K562 (cell line): Measurements from ENCODE around the gene HSD17B10. TPM values are rescaled to one million over a fixed set of nuclear protein-coding genes. Genes with fewer than 3 reads are reported as not detected.

Source experiments
- AFF1 ChIP-seq, 2 experiments: fragments of 450-650 bp; IDR thresholded peaks; 2 replicates each; pipeline ENCODE4 v1.6.1; 2018; ENCODE audit warnings: mild to moderate bottlenecking in 2 of 2, low read depth in 1 of 2; ENCODE audit not compliant: partially characterized antibody in 2 of 2
- ARHGAP35 ChIP-seq: fragments of 450-650 bp; IDR thresholded peaks from 2 replicates; pipeline ENCODE4 v1.6.1; 2018; ENCODE audit not compliant: partially characterized antibody
- HES1 ChIP-seq: fragments of 450-650 bp; IDR thresholded peaks from 2 replicates; pipeline ENCODE4 v1.6.1; 2016; ENCODE audit warnings: low read depth, mild to moderate bottlenecking, moderate library complexity
- HSF4 ChIP-seq: fragments of 250-450 bp; sonication (Bioruptor Pico); IDR thresholded peaks from 2 replicates; pipeline ENCODE4 v2.1.2; 2022; ENCODE audit warnings: mild to moderate bottlenecking, moderate library complexity, borderline replicate concordance
- KHSRP ChIP-seq: fragments of 450-650 bp; IDR thresholded peaks from 2 replicates; pipeline ENCODE4 v1.6.1; 2017
- MLLT1 ChIP-seq, 2 experiments: fragments of 450-650 bp; IDR thresholded peaks; 2 replicates each; pipeline ENCODE4 v1.6.1; 2016
- MTA2 ChIP-seq: fragments of 450-650 bp; IDR thresholded peaks from 2 replicates; pipeline ENCODE4 v1.6.1; 2016; ENCODE audit warnings: low read depth
- NCOR1 ChIP-seq: fragments of 450-650 bp; IDR thresholded peaks from 2 replicates; pipeline ENCODE4 v1.6.1; 2016; ENCODE audit warnings: mild to moderate bottlenecking, moderate library complexity
- PHF8 ChIP-seq: fragments of 200-600 bp; sonication (generic); IDR thresholded peaks from 2 replicates; pipeline ENCODE4 v1.6.1; 2012; ENCODE audit warnings: mixed run types, mild to moderate bottlenecking, inconsistent platforms, low read length, moderate library complexity, borderline replicate concordance
- PTRF ChIP-seq: fragments of 450-650 bp; IDR thresholded peaks from 2 replicates; pipeline ENCODE4 v1.6.1; 2016; ENCODE audit warnings: mild to moderate bottlenecking, missing genetic modification characterization, missing compliant biosample characterization
- SPI1 ChIP-seq: IDR thresholded peaks from 2 replicates; pipeline ENCODE4 v1.6.1; 2011; ENCODE audit warnings: low read depth, low read length, control low read depth, borderline replicate concordance
- TCFL5 ChIP-seq: fragments of 250-450 bp; sonication (Bioruptor Pico); conservative IDR thresholded peaks from 2 replicates; pipeline ENCODE4 v1.6.1; 2021; ENCODE audit warnings: mild to moderate bottlenecking, moderate library complexity, matching md5 sums
- TSC22D4 ChIP-seq: fragments of 450-650 bp; IDR thresholded peaks from 2 replicates; pipeline ENCODE4 v1.6.1; 2016; ENCODE audit warnings: missing genetic modification characterization, missing biosample characterization, control low read depth
- ZKSCAN3 ChIP-seq: fragments of 250-450 bp; sonication (Bioruptor Pico); IDR thresholded peaks from 2 replicates; pipeline ENCODE4 v1.4.0; 2020
- ZNF280B ChIP-seq: fragments of 250-450 bp; sonication (Bioruptor Pico); IDR thresholded peaks from 2 replicates; pipeline ENCODE4 v1.5.1; 2021; ENCODE audit warnings: mild to moderate bottlenecking
- ZNF644 ChIP-seq: fragments of 200-800 bp; sonication (Bioruptor generic); IDR thresholded peaks from 2 replicates; pipeline ENCODE4 v1.6.1; 2016; ENCODE audit warnings: low read depth, missing genetic modification characterization, missing compliant biosample characterization
- polyA plus RNA-seq, 8 experiments: library from polyadenylated mRNA; depleted of rRNA in 4 of 8; stranded (reverse) in 5 of 8; unstranded in 3 of 8; fragments of >200 nt; fragmentation: Nextera tagmentation in 2 of 8; fragmentation: Illumina TruSeq in 1 of 8; extraction: Ambion mirVana in 2 of 8; extraction: Trizol in 1 of 8; gene quantifications; 2 replicates each; pipeline versions ENCODE4 v1.2.1 to v1.2.3, GENCODE V29; 2011 to 2014; ENCODE audit warnings: inconsistent platforms in 1 of 8, missing spikeins in 1 of 8
- total RNA-seq, 7 experiments: library from RNA; depleted of rRNA in 6 of 7; stranded (reverse); fragments of >200 nt in 6 of 7; fragmentation: Illumina TruSeq in 2 of 7; extraction: Trizol in 2 of 7; gene quantifications; 2 replicates each; pipeline versions ENCODE4 v1.2.1 to v1.2.3, GENCODE V29; 2011 to 2021; ENCODE audit warnings: low replicate concordance in 1 of 7

The HSD17B10 gene
- total and polyA plus RNA-seq, 9 of the 15 experiments (the other 6 are each of a cell fraction or from before 2014, with no cell fraction given): 45.3 to 221 (median 186) TPM

GRCh38 chrX:53422086-53422860, 11.9 kb downstream of the HSD17B10 start, which contains the start of gene SMC1A (continued):
- no peak for TF ChIP-seq TSC22D4 (tag)
- TF ChIP-seq SPI1: 0 out of 2 replicates have a peak, but pooled peaks have one; percentile 4
- peak; percentile 72 for TF ChIP-seq ARHGAP35
- TF ChIP-seq TCFL5 (CRISPR knock-in tag): no peak
- no peak for TF ChIP-seq HES1
- TF ChIP-seq PHF8: peak; percentile 93
- TF ChIP-seq ZNF280B (CRISPR knock-in tag): no peak
- no peak for TF ChIP-seq ZKSCAN3 (CRISPR knock-in tag)
- TF ChIP-seq MLLT1 (IDR thresholded peaks at IDR 0.05): no peak
- peak; percentile 4; the same call in 1 of the 2 replicates for TF ChIP-seq NCOR1
- TF ChIP-seq ZNF644 (tag): no peak
- no peak for TF ChIP-seq PTRF (tag)
- no peak for TF ChIP-seq MTA2
- TF ChIP-seq KHSRP: no peak
- TF ChIP-seq AFF1 (IDR thresholded peaks at IDR 0.05; ENCODE audit: low read depth in 1 of 2, partially characterized antibody in 2 of 2): no peak
- TF ChIP-seq HSF4 (CRISPR knock-in tag): no peak
